ENCODE measurements around the gene RPL36A. TPM values are rescaled to one million over a fixed set of nuclear protein-coding genes. Genes with fewer than 3 reads are reported as not detected.

The RPL36A gene
- total RNA-seq, 4 donors from 2014 or later, result 236 to 729 (median 490) TPM

- TF ChIP-seq CTCF (IDR thresholded peaks at IDR 0.05) (no peak), POLR2A (IDR thresholded peaks at IDR 0.05) (no peak)
- Histone ChIP-seq H3K36me3 (no peaks in the 10 kb centered on the region), H3K27ac (peak within 1 kb of the TSS in 2 of 4 donors; percentile 46 to 65), H3K9me3 (no peaks in the 10 kb centered on the region), H3K27me3 (no peaks in the 10 kb centered on the region), H3K4me3 (peak within 1 kb of the TSS in 3 of 4 donors; percentile 11 to 26 (median 18)), H3K4me1 (no peaks in the 10 kb centered on the region)
- peak in 2 of 3 donors; percentile 63 to 66 for DNase-seq
Observed at GRCh38 chrX:101385795-101386541, 4.8 kb upstream of the RPL36A start, which contains the start of gene BTK. Gene BTK, minus strand, starts transcription at chrX:101386191. Its CDS starts 10,907 bp downstream, at chrX:101375284.

- H3K27ac ChIP-seq, result peak overlapping the region in 2 of 4 donors; percentile 46 to 65
- H3K4me3 ChIP-seq, result no peak overlapping the region
- DNase-seq, result no peak
- H3K4me1 ChIP-seq, result no peaks in the 10 kb centered on the region
- TF ChIP-seq CTCF (IDR thresholded peaks at IDR 0.05) (no peak), POLR2A (IDR thresholded peaks at IDR 0.05) (no peak)
- no peaks in the 10 kb centered on the region for H3K36me3 ChIP-seq
- H3K9me3 ChIP-seq, result no peaks in the 10 kb centered on the region
- no peaks in the 10 kb centered on the region for H3K27me3 ChIP-seq
Observed at GRCh38 chrX:101386542-101386885, 4.3 kb upstream of the RPL36A start.

- no peaks in the 10 kb centered on the region for H3K36me3 ChIP-seq
- no peak for DNase-seq
- no peaks in the 10 kb centered on the region for H3K9me3 ChIP-seq
- no peak overlapping the region for H3K27ac ChIP-seq
- H3K27me3 ChIP-seq, result no peaks in the 10 kb centered on the region
- no peaks in the 10 kb centered on the region for H3K4me1 ChIP-seq
- TF ChIP-seq CTCF (IDR thresholded peaks at IDR 0.05), result no peak
- no peak for TF ChIP-seq POLR2A (IDR thresholded peaks at IDR 0.05)
- no peak overlapping the region for H3K4me3 ChIP-seq
Observed at GRCh38 chrX:101388604-101389003, 2.2 kb upstream of the RPL36A start.

GRCh38 chrX:101391831-101392230 lies 1.0 kb downstream of the RPL36A start:
- H3K27me3 ChIP-seq, result no peaks in the 10 kb centered on the region
- H3K36me3 ChIP-seq, result no peaks in the 10 kb centered on the region
- H3K27ac ChIP-seq, result peak overlapping the region in 3 of 4 donors; percentile 73 to 82 (median 73)
- no peaks in the 10 kb centered on the region for H3K9me3 ChIP-seq
- H3K4me1 ChIP-seq, result no peaks in the 10 kb centered on the region
- H3K4me3 ChIP-seq, result peak overlapping the region; percentile 43 to 68 (median 56)
- no peak for DNase-seq
- TF ChIP-seq CTCF (IDR thresholded peaks at IDR 0.05), result no peak
- no peak for TF ChIP-seq POLR2A (IDR thresholded peaks at IDR 0.05)

- no peaks in the 10 kb centered on the region for H3K9me3 ChIP-seq
- H3K36me3 ChIP-seq, result no peaks in the 10 kb centered on the region
- TF ChIP-seq CTCF (IDR thresholded peaks at IDR 0.05) (no peak), POLR2A (IDR thresholded peaks at IDR 0.05) (no peak)
- H3K27ac ChIP-seq, result no peak overlapping the region
- DNase-seq, result no peak
- H3K4me1 ChIP-seq, result no peaks in the 10 kb centered on the region
- no peaks in the 10 kb centered on the region for H3K27me3 ChIP-seq
- no peak overlapping the region for H3K4me3 ChIP-seq
Observed at GRCh38 chrX:101393530-101394305, 2.9 kb downstream of the RPL36A start.

Data from Peyer's patch (tissue), 4 donors.